Hepatocyte (in vitro differentiated cells): ENCODE results near the gene ESPNL.

Experiments
- CTCF ChIP-seq: fragments of 200-600 bp; sonication (generic); IDR thresholded peaks from 2 replicates; pipeline ENCODE4 v1.5.1; 2016; ENCODE audit warnings: antibody characterized with exemption, mild to moderate bottlenecking; ENCODE audit not compliant: poor library complexity
- EZH2 ChIP-seq: fragments of 200-600 bp; sonication (generic); IDR thresholded peaks from 2 replicates; pipeline ENCODE4 v1.6.1; 2016; ENCODE audit warnings: antibody characterized with exemption, mild to moderate bottlenecking, borderline replicate concordance

GRCh38 chr2:238123218-238123971 lies 23.3 kb downstream of the ESPNL start:
- TF ChIP-seq CTCF, result no peak
- no peak for TF ChIP-seq EZH2
